Hepatocyte (in vitro differentiated cells): ENCODE data around the gene MPLKIP. TPM values are rescaled to one million over a fixed set of nuclear protein-coding genes. Genes with fewer than 3 reads are reported as not detected.
"Not testable (repeated sequence)": the region's sequence is repeated elsewhere in the genome, so short reads cannot be mapped to it uniquely, and the experiment has no call there.

Experiments used
- DNase-seq: peaks from one replicate; pipeline ENCODE4 v3.0.0-alpha.2; 2016; ENCODE audit warnings: low spot score
- H2AFZ ChIP-seq: fragments of 200-600 bp; sonication (generic); 2 replicates; pipeline ENCODE4 v1.6.0; 2016; ENCODE audit warnings: antibody characterized with exemption, mild to moderate bottlenecking
- H3K27ac ChIP-seq: fragments of 200-600 bp; sonication (generic); 2 replicates; pipeline ENCODE4 v1.5.1; 2016; ENCODE audit warnings: mild to moderate bottlenecking
- H3K27me3 ChIP-seq: fragments of 200-600 bp; sonication (generic); 2 replicates; pipeline ENCODE4 v1.6.1; 2016
- H3K36me3 ChIP-seq: fragments of 200-600 bp; sonication (generic); replicated peaks from 2 replicates; pipeline ENCODE4 v1.5.1; 2016; ENCODE audit warnings: low read depth; ENCODE audit not compliant: insufficient read depth
- H3K4me1 ChIP-seq: fragments of 200-600 bp; sonication (generic); 2 replicates; pipeline ENCODE4 v1.5.1; 2016; ENCODE audit warnings: mild to moderate bottlenecking, moderate library complexity; ENCODE audit not compliant: insufficient read depth
- H3K4me2 ChIP-seq: fragments of 200-600 bp; sonication (generic); 2 replicates; pipeline ENCODE4 v1.6.0; 2016
- H3K4me3 ChIP-seq: fragments of 200-600 bp; sonication (generic); 2 replicates; pipeline ENCODE4 v1.5.1; 2016; ENCODE audit warnings: mild to moderate bottlenecking
- H3K79me2 ChIP-seq: fragments of 200-600 bp; sonication (generic); 2 replicates; pipeline ENCODE4 v1.6.0; 2017; ENCODE audit warnings: mild to moderate bottlenecking
- H3K9me2 ChIP-seq: fragments of 200-600 bp; sonication (generic); replicated peaks from 2 replicates; pipeline ENCODE4 v1.6.0; 2017; ENCODE audit warnings: mild to moderate bottlenecking; ENCODE audit not compliant: insufficient read depth
- H3K9me3 ChIP-seq: fragments of 200-600 bp; sonication (generic); 2 replicates; pipeline ENCODE4 v1.5.1; 2016; ENCODE audit warnings: low read depth, mild to moderate bottlenecking
- H4K20me1 ChIP-seq: fragments of 200-600 bp; sonication (generic); 2 replicates; pipeline ENCODE4 v1.6.0; 2016; ENCODE audit warnings: mild to moderate bottlenecking; ENCODE audit not compliant: insufficient read depth, poor library complexity, severe bottlenecking
- EZH2 ChIP-seq: fragments of 200-600 bp; sonication (generic); IDR thresholded peaks from 2 replicates; pipeline ENCODE4 v1.6.1; 2016; ENCODE audit warnings: antibody characterized with exemption, mild to moderate bottlenecking, borderline replicate concordance
- EZH2phosphoT487 ChIP-seq: fragments of 200-600 bp; sonication (generic); IDR thresholded peaks from one replicate; pipeline ENCODE4 v1.6.1; 2018; ENCODE audit warnings: antibody characterized with exemption, mild to moderate bottlenecking, low read depth, moderate library complexity; ENCODE audit not compliant: unreplicated experiment, severe bottlenecking
- WGBS: methylation state at CpG from one replicate; pipeline ENCODE4 v1.1.6; 2016; ENCODE audit warnings: low lambda C conversion rate; ENCODE audit errors: missing lambda C conversion rate; 5-methylcytosine and 5-hydroxymethylcytosine counted together
- polyA plus RNA-seq: library from polyadenylated mRNA; unstranded; fragments of >200 nt; fragmentation: Nextera tagmentation; extraction: Ambion mirVana; gene quantifications from 2 replicates; pipeline ENCODE4 v1.2.1, GENCODE V29; 2016
- total RNA-seq: library from RNA; depleted of rRNA; stranded (reverse); fragments of >200 nt; gene quantifications from 2 replicates; pipeline ENCODE4 v1.2.3, GENCODE V29; 2014
- TF ChIP-seq, protein P1 (sequence below): fragments of 200-600 bp; sonication (generic); IDR thresholded peaks from 2 replicates; pipeline ENCODE4 v1.5.1; 2016; ENCODE audit warnings: antibody characterized with exemption, mild to moderate bottlenecking; ENCODE audit not compliant: poor library complexity

Gene MPLKIP
- total and polyA plus RNA-seq, 2 experiments from 2014 or later, result 42.5 to 70.9 TPM

DNA sequence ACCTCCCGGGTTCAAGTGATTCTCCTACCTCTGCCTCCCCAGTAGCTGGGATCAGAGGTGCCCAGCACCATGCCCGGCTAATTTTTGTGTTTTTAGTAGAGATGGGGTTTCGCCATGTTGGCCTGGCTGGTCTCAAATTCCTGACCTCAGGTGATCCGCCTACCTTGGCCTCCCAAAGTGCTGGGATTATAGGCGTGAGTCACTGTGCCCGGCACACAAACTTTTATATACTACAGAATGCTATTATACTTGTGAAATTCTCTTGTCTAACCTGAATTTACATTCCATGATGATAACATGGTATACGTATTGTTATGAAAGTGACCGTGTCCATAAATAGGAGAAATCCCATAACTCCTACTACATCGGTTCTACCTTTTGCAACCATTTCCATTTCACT lies 17.2 kb downstream of the MPLKIP start:
- not testable (repeated sequence) for H4K20me1 ChIP-seq, H3K9me3 ChIP-seq, H3K9me2 ChIP-seq, H2AFZ ChIP-seq, H3K4me2 ChIP-seq, H3K27me3 ChIP-seq, DNase-seq, H3K4me1 ChIP-seq, H3K36me3 ChIP-seq, H3K27ac ChIP-seq, H3K79me2 ChIP-seq, H3K4me3 ChIP-seq
- 84% methylated on average over 9 of the region's 9 CpGs for WGBS

DNA sequence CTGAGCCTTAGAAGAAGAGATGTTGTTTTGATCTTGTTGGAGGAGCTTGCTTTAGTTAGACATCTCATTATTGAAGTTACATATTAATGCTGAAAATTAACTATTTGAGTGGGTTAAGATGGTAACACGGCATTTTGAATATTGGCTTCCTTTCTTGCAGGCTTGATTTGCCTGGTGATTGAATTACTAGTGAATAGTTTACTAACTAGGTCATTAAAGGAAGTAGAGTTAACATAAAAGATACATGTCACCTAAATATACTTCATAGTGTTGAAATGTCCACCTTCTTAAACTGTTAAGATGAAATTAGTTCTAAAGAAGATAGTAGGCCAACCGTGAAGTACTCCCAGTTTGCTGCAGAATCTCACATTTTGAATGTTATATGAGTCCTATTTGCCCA lies 18.5 kb downstream of the MPLKIP start:
- Histone ChIP-seq H3K9me2 (no peaks in the 10 kb centered on the region), H3K4me1 (no peaks in the 10 kb centered on the region), H3K27ac (no peak overlapping the region), H3K79me2 (no peaks in the 10 kb centered on the region), H3K4me2 (no peak overlapping the region), H3K27me3 (no peaks in the 10 kb centered on the region), H3K4me3 (no peak overlapping the region), H3K9me3 (no peaks in the 10 kb centered on the region), H2AFZ (no peak overlapping the region), H4K20me1 (no peaks in the 10 kb centered on the region), H3K36me3 (no peaks in the 10 kb centered on the region)
- DNase-seq, result no peak
- TF ChIP-seq EZH2 (no peak), EZH2phosphoT487 (no peak)
- TF ChIP-seq, protein P1, sequence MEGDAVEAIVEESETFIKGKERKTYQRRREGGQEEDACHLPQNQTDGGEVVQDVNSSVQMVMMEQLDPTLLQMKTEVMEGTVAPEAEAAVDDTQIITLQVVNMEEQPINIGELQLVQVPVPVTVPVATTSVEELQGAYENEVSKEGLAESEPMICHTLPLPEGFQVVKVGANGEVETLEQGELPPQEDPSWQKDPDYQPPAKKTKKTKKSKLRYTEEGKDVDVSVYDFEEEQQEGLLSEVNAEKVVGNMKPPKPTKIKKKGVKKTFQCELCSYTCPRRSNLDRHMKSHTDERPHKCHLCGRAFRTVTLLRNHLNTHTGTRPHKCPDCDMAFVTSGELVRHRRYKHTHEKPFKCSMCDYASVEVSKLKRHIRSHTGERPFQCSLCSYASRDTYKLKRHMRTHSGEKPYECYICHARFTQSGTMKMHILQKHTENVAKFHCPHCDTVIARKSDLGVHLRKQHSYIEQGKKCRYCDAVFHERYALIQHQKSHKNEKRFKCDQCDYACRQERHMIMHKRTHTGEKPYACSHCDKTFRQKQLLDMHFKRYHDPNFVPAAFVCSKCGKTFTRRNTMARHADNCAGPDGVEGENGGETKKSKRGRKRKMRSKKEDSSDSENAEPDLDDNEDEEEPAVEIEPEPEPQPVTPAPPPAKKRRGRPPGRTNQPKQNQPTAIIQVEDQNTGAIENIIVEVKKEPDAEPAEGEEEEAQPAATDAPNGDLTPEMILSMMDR, result no peak
- WGBS, result 98% methylated on average over 2 of the region's 2 CpGs

DNA sequence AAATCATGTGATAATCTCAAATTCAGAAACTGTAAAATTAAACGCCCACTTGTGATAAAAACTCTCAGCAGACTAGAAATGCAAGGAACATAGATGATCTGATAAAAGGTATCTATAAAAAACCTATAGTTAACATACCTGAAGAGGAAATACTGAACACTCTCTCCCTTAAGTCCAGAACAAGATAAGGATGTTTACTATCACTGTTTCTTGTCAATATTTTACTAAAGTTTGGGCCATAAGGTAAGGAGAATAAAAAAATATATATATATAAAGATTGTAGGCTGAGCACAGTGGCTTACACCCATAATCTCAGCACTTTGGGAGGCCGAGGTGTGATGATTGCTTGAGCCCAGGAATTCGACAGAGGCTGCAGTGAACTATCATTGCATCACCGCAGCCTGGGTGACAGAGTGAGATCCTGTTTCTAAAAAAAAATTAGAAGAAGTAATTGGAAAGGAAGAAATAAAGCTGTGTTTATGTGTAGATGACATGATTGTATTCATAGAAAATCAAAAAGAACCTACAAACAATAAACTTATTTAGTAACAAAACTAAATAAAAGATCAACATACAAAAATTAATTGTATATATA lies 28.4 kb downstream of the MPLKIP start:
- no peaks in the 10 kb centered on the region for H3K9me3 ChIP-seq
- H3K4me2 ChIP-seq, result no peak overlapping the region
- H3K4me3 ChIP-seq, result no peak overlapping the region
- H3K79me2 ChIP-seq, result no peaks in the 10 kb centered on the region
- no peaks in the 10 kb centered on the region for H3K36me3 ChIP-seq
- WGBS, result 43% methylated on average over 4 of the region's 4 CpGs
- no peak overlapping the region for H3K27ac ChIP-seq
- H3K9me2 ChIP-seq, result no peaks in the 10 kb centered on the region
- H4K20me1 ChIP-seq, result no peaks in the 10 kb centered on the region
- H3K4me1 ChIP-seq, result no peaks in the 10 kb centered on the region
- no peak for DNase-seq
- no peak overlapping the region for H2AFZ ChIP-seq
- TF ChIP-seq EZH2 (no peak), EZH2phosphoT487 (no peak)
- TF ChIP-seq, protein P1, result no peak
- no peaks in the 10 kb centered on the region for H3K27me3 ChIP-seq

DNA sequence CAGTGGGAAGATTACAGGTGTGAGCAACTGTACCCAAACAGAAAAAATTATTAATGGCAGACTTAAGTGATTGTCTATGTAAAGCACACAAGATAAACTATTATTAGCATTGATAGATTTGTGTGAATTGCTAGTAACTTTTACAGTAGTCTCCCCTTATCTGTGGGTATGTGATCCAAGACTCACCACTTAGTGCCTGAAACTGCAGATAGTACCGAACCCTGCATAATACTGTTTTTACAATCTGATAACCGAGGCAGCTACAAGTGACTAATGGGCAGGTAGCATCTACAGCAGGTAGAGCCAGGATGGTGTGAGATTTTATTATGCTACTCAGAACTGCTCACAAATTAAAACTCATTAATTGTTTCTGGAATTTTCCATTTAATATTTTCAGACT lies 31.5 kb downstream of the MPLKIP start:
- H3K36me3 ChIP-seq, result no peaks in the 10 kb centered on the region
- H3K27me3 ChIP-seq, result no peaks in the 10 kb centered on the region
- H2AFZ ChIP-seq, result no peak overlapping the region
- H3K27ac ChIP-seq, result no peak overlapping the region
- no peaks in the 10 kb centered on the region for H3K9me3 ChIP-seq
- 66% methylated on average over 2 of the region's 2 CpGs for WGBS
- no peak overlapping the region for H3K4me3 ChIP-seq
- no peak for TF ChIP-seq EZH2phosphoT487
- TF ChIP-seq, protein P1, result no peak
- TF ChIP-seq EZH2, result no peak
- H3K4me1 ChIP-seq, result peaks cover 3% of the 10 kb centered on the region
- no peak overlapping the region for H3K4me2 ChIP-seq
- H3K9me2 ChIP-seq, result no peaks in the 10 kb centered on the region
- H4K20me1 ChIP-seq, result no peaks in the 10 kb centered on the region
- no peaks in the 10 kb centered on the region for H3K79me2 ChIP-seq
- no peak for DNase-seq
